Measurements from ENCODE around the gene BAIAP2L2. TPM values are rescaled to one million over a fixed set of nuclear protein-coding genes. Genes with fewer than 3 reads are reported as not detected.

The BAIAP2L2 gene
- total and polyA plus RNA-seq, 2 of the 4 experiments (the other 2 are of a cell fraction), result 0.18 to 0.46 TPM

GRCh38 chr22:38108561-38109319 lies 1.7 kb downstream of the BAIAP2L2 start:
- TF ChIP-seq RAD21 (IDR thresholded peaks at IDR 0.05; ENCODE audit: low read length), result no peak
- no peak for TF ChIP-seq USF2 (IDR thresholded peaks at IDR 0.05; ENCODE audit: low read depth, low read length)
- TF ChIP-seq FOS (IDR thresholded peaks at IDR 0.05; ENCODE audit: low read depth, low read length), result no peak
- no peak for TF ChIP-seq ELK1 (IDR thresholded peaks at IDR 0.05; ENCODE audit: borderline replicate concordance, low read depth, low read length)
- no peak for TF ChIP-seq MAZ (IDR thresholded peaks at IDR 0.05; ENCODE audit: borderline replicate concordance, low read depth, low read length)
- Histone ChIP-seq H3K79me1 (ENCODE audit: low read depth in 1 of 2, low read length in 2 of 2) (no peaks in the 10 kb centered on the region), H4K91ac (ENCODE audit: insufficient read depth, low read depth, low read length) (no peak overlapping the region), H2AK9ac (replicated peaks; ENCODE audit: low read depth, low read length, poor library complexity) (no peak overlapping the region), H4K20me1 (ENCODE audit: insufficient read depth, low read length) (no peaks in the 10 kb centered on the region), H2BK120ac (ENCODE audit: low read depth, low read length) (no peak overlapping the region), H2AFZ (replicated peaks; ENCODE audit: low read length, poor library complexity) (no peak overlapping the region), H3K36me3 (ENCODE audit: control insufficient read depth, insufficient read depth, low read length) (no peaks in the 10 kb centered on the region), H3K56ac (ENCODE audit: extremely low read depth, insufficient read depth, low read length) (no peak overlapping the region), H4K5ac (ENCODE audit: low read depth, low read length) (no peak overlapping the region), H3K4me3 (ENCODE audit: insufficient read depth, low read depth, low read length) (no peak overlapping the region), H3K9me1 (ENCODE audit: insufficient read depth, low read length) (no peaks in the 10 kb centered on the region), H3K23ac (ENCODE audit: low read depth, low read length) (no peak overlapping the region), H2AK5ac (ENCODE audit: low read depth, low read length) (no peak overlapping the region), H3K4me2 (ENCODE audit: low read depth, low read length) (no peak overlapping the region), H2BK20ac (ENCODE audit: low read depth, low read length) (no peak overlapping the region), H4K8ac (ENCODE audit: low read depth in 2 of 2, low read length in 2 of 2) (no peak overlapping the region), H3K9me3 (ENCODE audit: control insufficient read depth, insufficient read depth, low read length) (no peaks in the 10 kb centered on the region), H3K9ac (ENCODE audit: low read depth, low read length) (no peak overlapping the region), H3K4ac (ENCODE audit: low read depth, low read length) (no peak overlapping the region), H2BK5ac (ENCODE audit: low read depth, low read length, poor library complexity, severe bottlenecking) (no peak overlapping the region), H3K27me3 (ENCODE audit: control insufficient read depth, insufficient read depth, low read length) (peaks cover 2% of the 10 kb centered on the region; the same call in 1 of the 2 replicates), H3K4me1 (ENCODE audit: control insufficient read depth, insufficient read depth, low read length) (no peaks in the 10 kb centered on the region), H3K27ac (ENCODE audit: insufficient read depth, low read length) (no peak overlapping the region), H3K14ac (replicated peaks; ENCODE audit: low read depth, low read length) (no peak overlapping the region), H3K18ac (ENCODE audit: low read depth, low read length) (no peak overlapping the region), H2BK15ac (ENCODE audit: low read depth, low read length) (no peak overlapping the region)
- intact Hi-C loops (cut with micrococcal nuclease) (no loop called here), dilution Hi-C loops (cut with HindIII; ENCODE audit: low sequenced_read_pairs, unreplicated experiment) (no loop called here), in situ Hi-C loops (cut with MboI; ENCODE audit: low sequenced_read_pairs) (no loop called here)
- ATAC-seq (ENCODE audit: low read depth) (no peak), DNase-seq (no peak)
- ChIA-PET POLR2A (ENCODE audit: unreplicated experiment) (no interaction called here), CTCF (no interaction called here)
- 90% methylated on average over 7 of the region's 15 CpGs; no CpG with 5 or more reads in 1 of the 2 experiments for WGBS, 2 experiments (ENCODE audit: extremely low coverage in 2 of 2, insufficient read length in 1 of 2)
- BruUV-seq (replicated peaks), result no TSS peak

Measured in IMR-90 (cell line).